HCT116 (cell line): ENCODE measurements around the gene DSPP. TPM values are rescaled to one million over a fixed set of nuclear protein-coding genes. Genes with fewer than 3 reads are reported as not detected.

ENCODE experiments used
- ATAC-seq: fragments of 200-7000 bp; cut with Tn5 transposase; 2 replicates; pipeline ENCODE4 v1.9.1; 2020; ENCODE audit warnings: mild to moderate bottlenecking, moderate library complexity
- BruUV-seq: library from RNA; stranded (reverse); fragments of 400-500 nt; replicated peaks from 2 replicates; lab custom pipeline; 2021; lab: Mats Ljungman, UMichigan
- CTCF ChIA-PET: fragments of 300-600 bp; sonication (Branson Sonifier 250); formaldehyde crosslinking; loops from one replicate; lab custom pipeline; 2021; ENCODE audit warnings: antibody characterized with exemption; lab: Charles Lee
- POLR2A ChIA-PET: fragments of 300-600, 350-600 bp; sonication (Branson Sonifier 250); formaldehyde crosslinking; loops from one replicate; lab custom pipeline; 2021; ENCODE audit warnings: antibody characterized with exemption; lab: Charles Lee
- RAD21 ChIA-PET, 2 experiments: fragments of 300-600 bp; sonication (Branson Sonifier 250); formaldehyde crosslinking; loops; one replicate each; lab custom pipeline; 2023; ENCODE audit warnings: low total read pairs in 2 of 2; ENCODE audit not compliant: uncharacterized antibody in 2 of 2, unreplicated experiment in 2 of 2, low non-redundant PET in 1 of 2; lab: Charles Lee
- DNase-seq: peaks from one replicate; pipeline ENCODE4 v3.0.0-alpha.2; 2010; ENCODE audit warnings: low read depth, low spot score
- H2AFZ ChIP-seq: fragments of 200-600 bp; shearing (Covaris generic), sonication (generic); 2 replicates; pipeline ENCODE4 v1.6.1; 2017; ENCODE audit warnings: low read depth, mixed run types, mixed read lengths, antibody characterized with exemption, low read length; ENCODE audit not compliant: poor library complexity, severe bottlenecking
- H3K27ac ChIP-seq: 2 replicates; pipeline ENCODE4 v1.5.1; 2012; ENCODE audit warnings: low read depth, low read length
- H3K27me3 ChIP-seq: fragments of 200-600 bp; sonication (generic); 2 replicates; pipeline ENCODE4 v1.6.1; 2016; ENCODE audit warnings: mixed run types, low read length, mixed read lengths; ENCODE audit not compliant: insufficient read depth
- H3K36me3 ChIP-seq, 2 experiments: fragments of 200-500 bp in 1 of 2; fragments of 200-600 bp in 1 of 2; sonication (Bioruptor generic) in 1 of 2; sonication (generic) in 1 of 2; 2 replicates each; pipeline versions ENCODE4 v1.5.1 to v1.6.1; 2014 to 2016; ENCODE audit warnings: low read length in 2 of 2, inconsistent platforms in 1 of 2, mixed read lengths in 1 of 2, mixed run types in 1 of 2; ENCODE audit not compliant: insufficient read depth in 2 of 2, control insufficient read depth in 1 of 2
- H3K4me1 ChIP-seq, 2 experiments: fragments of 200-600 bp in 1 of 2; sonication (generic) in 1 of 2; 2 replicates each; pipeline versions ENCODE4 v1.5.1 to v1.6.1; 2012 to 2017; ENCODE audit warnings: low read length in 2 of 2, inconsistent platforms in 1 of 2, mild to moderate bottlenecking in 1 of 2, mixed read lengths in 1 of 2, mixed run types in 1 of 2, moderate library complexity in 1 of 2; ENCODE audit not compliant: insufficient read depth in 2 of 2, control insufficient read depth in 1 of 2
- H3K4me2 ChIP-seq: fragments of 200-600 bp; sonication (generic); 2 replicates; pipeline ENCODE4 v1.6.1; 2017; ENCODE audit warnings: mixed run types, low read length, mixed read lengths
- H3K4me3 ChIP-seq, 2 experiments: fragments of 200-600 bp in 1 of 2; sonication (generic) in 1 of 2; replicated peaks in 1 of 2; 2 replicates each; pipeline ENCODE4 v1.5.1; 2011 to 2016; ENCODE audit warnings: low read length in 2 of 2, control low read depth in 1 of 2, low read depth in 1 of 2, mild to moderate bottlenecking in 1 of 2, mixed read lengths in 1 of 2, mixed run types in 1 of 2
- H3K79me2 ChIP-seq: fragments of 200-600 bp; sonication (generic); 2 replicates; pipeline ENCODE4 v1.6.1; 2017; ENCODE audit warnings: mild to moderate bottlenecking, mixed run types, low read length, moderate library complexity, mixed read lengths; ENCODE audit not compliant: insufficient read depth
- H3K9ac ChIP-seq: fragments of 200-600 bp; sonication (generic); 2 replicates; pipeline ENCODE4 v1.6.1; 2016; ENCODE audit warnings: low read length, mixed read lengths
- H3K9me2 ChIP-seq: fragments of 200-600 bp; sonication (generic), shearing (Covaris generic); 2 replicates; pipeline ENCODE4 v1.6.1; 2017; ENCODE audit warnings: mixed run types, mild to moderate bottlenecking, moderate library complexity; ENCODE audit not compliant: insufficient read depth
- H3K9me3 ChIP-seq, 2 experiments: fragments of 200-500 bp in 1 of 2; fragments of 200-600 bp in 1 of 2; sonication (Bioruptor generic) in 1 of 2; sonication (generic) in 1 of 2; 2 replicates each; pipeline ENCODE4 v1.6.1; 2014 to 2017; ENCODE audit warnings: low read length in 2 of 2, mixed read lengths in 2 of 2, inconsistent platforms in 1 of 2, low read depth in 1 of 2, mild to moderate bottlenecking in 1 of 2, mixed run types in 1 of 2, moderate library complexity in 1 of 2; ENCODE audit not compliant: control insufficient read depth in 1 of 2, insufficient read depth in 1 of 2
- H4K20me1 ChIP-seq: fragments of 200-600 bp; sonication (generic), shearing (Covaris generic); 2 replicates; pipeline ENCODE4 v1.6.1; 2017; ENCODE audit warnings: mixed run types, mild to moderate bottlenecking, moderate library complexity; ENCODE audit not compliant: insufficient read depth
- CBX3 ChIP-seq: IDR thresholded peaks from 2 replicates; pipeline ENCODE4 v1.6.1; 2012; ENCODE audit warnings: low read depth
- JUND ChIP-seq: IDR thresholded peaks from 2 replicates; pipeline ENCODE4 v1.6.1; 2012
- POLR2AphosphoS5 ChIP-seq: IDR thresholded peaks from 2 replicates; pipeline ENCODE4 v1.6.1; 2011; ENCODE audit warnings: mild to moderate bottlenecking, low read depth, low read length, moderate library complexity
- RAD21 ChIP-seq: IDR thresholded peaks from 2 replicates; pipeline ENCODE4 v1.6.1; 2012; ENCODE audit warnings: low read depth, mild to moderate bottlenecking
- REST ChIP-seq: IDR thresholded peaks from 2 replicates; pipeline ENCODE4 v1.6.1; 2012; ENCODE audit warnings: low read depth
- SIN3A ChIP-seq: IDR thresholded peaks from 2 replicates; pipeline ENCODE4 v1.6.1; 2012; ENCODE audit warnings: low read depth
- SP1 ChIP-seq: IDR thresholded peaks from 2 replicates; pipeline ENCODE4 v1.6.1; 2012; ENCODE audit warnings: low read depth
- ZFX ChIP-seq: fragments of 450-650 bp; IDR thresholded peaks from 2 replicates; pipeline ENCODE4 v1.6.1; 2017
- ZNF274 ChIP-seq: fragments of 200-500 bp; sonication (Bioruptor generic); IDR thresholded peaks from 2 replicates; pipeline ENCODE4 v1.6.1; 2014; ENCODE audit warnings: mild to moderate bottlenecking, low read depth, low read length, inconsistent platforms
- intact Hi-C: fragments of 100-400 bp; cut with micrococcal nuclease; formaldehyde crosslinking; loops from 2 replicates; pipeline ENCODE4 v1.10.0; 2022
- total RNA-seq: library from RNA; stranded (reverse); gene quantifications from one replicate; pipeline ENCODE4 v1.2.1, GENCODE V29; 2021; ENCODE audit not compliant: unreplicated experiment
- TF ChIP-seq, protein P1 (sequence below): IDR thresholded peaks from 2 replicates; pipeline ENCODE4 v1.6.1; 2012
- TF ChIP-seq, protein P2 (sequence below), 3 experiments: fragments of 200-600 bp in 1 of 3; sonication (generic) in 1 of 3; IDR thresholded peaks in 2 of 3; conservative IDR thresholded peaks in 1 of 3; 2 replicates each; pipeline ENCODE4 v1.5.1; 2012 to 2017; ENCODE audit warnings: low read depth in 2 of 3, low read length in 2 of 3, antibody characterized with exemption in 1 of 3, borderline replicate concordance in 1 of 3, control low read depth in 1 of 3, mild to moderate bottlenecking in 1 of 3, mixed read lengths in 1 of 3, mixed run types in 1 of 3, moderate library complexity in 1 of 3; ENCODE audit not compliant: insufficient read depth in 1 of 3
- TF ChIP-seq, protein P3 (sequence below): IDR thresholded peaks from 2 replicates; pipeline ENCODE4 v1.6.1; 2012

Gene DSPP
- total RNA-seq, 1 experiment from 2014 or later: not detected

- Histone ChIP-seq H3K4me1 (no peaks in the 10 kb centered on the region), H2AFZ (no peak overlapping the region), H3K79me2 (no peaks in the 10 kb centered on the region), H3K36me3 (no peaks in the 10 kb centered on the region), H4K20me1 (no peaks in the 10 kb centered on the region), H3K4me2 (no peak overlapping the region), H3K4me3 (no peak overlapping the region), H3K9ac (no peak overlapping the region), H3K27ac (no peak overlapping the region), H3K27me3 (no peaks in the 10 kb centered on the region), H3K9me2 (no peaks in the 10 kb centered on the region), H3K9me3 (no peaks in the 10 kb centered on the region)
- BruUV-seq: no TSS peak
- intact Hi-C loops: no loop called here
- no peak for TF ChIP-seq ZFX
- no peak for TF ChIP-seq POLR2AphosphoS5
- TF ChIP-seq, protein P1, sequence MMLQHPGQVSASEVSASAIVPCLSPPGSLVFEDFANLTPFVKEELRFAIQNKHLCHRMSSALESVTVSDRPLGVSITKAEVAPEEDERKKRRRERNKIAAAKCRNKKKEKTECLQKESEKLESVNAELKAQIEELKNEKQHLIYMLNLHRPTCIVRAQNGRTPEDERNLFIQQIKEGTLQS: no peak
- TF ChIP-seq RAD21: no peak
- TF ChIP-seq, protein P2, sequence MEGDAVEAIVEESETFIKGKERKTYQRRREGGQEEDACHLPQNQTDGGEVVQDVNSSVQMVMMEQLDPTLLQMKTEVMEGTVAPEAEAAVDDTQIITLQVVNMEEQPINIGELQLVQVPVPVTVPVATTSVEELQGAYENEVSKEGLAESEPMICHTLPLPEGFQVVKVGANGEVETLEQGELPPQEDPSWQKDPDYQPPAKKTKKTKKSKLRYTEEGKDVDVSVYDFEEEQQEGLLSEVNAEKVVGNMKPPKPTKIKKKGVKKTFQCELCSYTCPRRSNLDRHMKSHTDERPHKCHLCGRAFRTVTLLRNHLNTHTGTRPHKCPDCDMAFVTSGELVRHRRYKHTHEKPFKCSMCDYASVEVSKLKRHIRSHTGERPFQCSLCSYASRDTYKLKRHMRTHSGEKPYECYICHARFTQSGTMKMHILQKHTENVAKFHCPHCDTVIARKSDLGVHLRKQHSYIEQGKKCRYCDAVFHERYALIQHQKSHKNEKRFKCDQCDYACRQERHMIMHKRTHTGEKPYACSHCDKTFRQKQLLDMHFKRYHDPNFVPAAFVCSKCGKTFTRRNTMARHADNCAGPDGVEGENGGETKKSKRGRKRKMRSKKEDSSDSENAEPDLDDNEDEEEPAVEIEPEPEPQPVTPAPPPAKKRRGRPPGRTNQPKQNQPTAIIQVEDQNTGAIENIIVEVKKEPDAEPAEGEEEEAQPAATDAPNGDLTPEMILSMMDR (IDR thresholded peaks at IDR 0.05 in 2 of 3, conservative IDR thresholded peaks at IDR 0.05 in 1 of 3; ENCODE audit: borderline replicate concordance in 1 of 3, insufficient read depth in 1 of 3, low read depth in 2 of 3, low read length in 2 of 3): no peak
- TF ChIP-seq, protein P3, sequence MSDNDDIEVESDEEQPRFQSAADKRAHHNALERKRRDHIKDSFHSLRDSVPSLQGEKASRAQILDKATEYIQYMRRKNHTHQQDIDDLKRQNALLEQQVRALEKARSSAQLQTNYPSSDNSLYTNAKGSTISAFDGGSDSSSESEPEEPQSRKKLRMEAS: no peak
- TF ChIP-seq JUND: no peak
- ChIA-PET RAD21 (no interaction called here), CTCF (no interaction called here), POLR2A (no interaction called here)
- DNase-seq: no peak
- no peak for ATAC-seq
Observed at GRCh38 chr4:87589531-87589930, 18.8 kb upstream of the DSPP start.

GRCh38 chr4:87592124-87592523 is 16.2 kb upstream of the DSPP start:
- Histone ChIP-seq H3K27me3 (no peaks in the 10 kb centered on the region), H3K9ac (no peak overlapping the region), H3K9me2 (no peaks in the 10 kb centered on the region), H3K4me1 (no peaks in the 10 kb centered on the region), H3K4me2 (no peak overlapping the region), H4K20me1 (no peaks in the 10 kb centered on the region), H3K27ac (no peak overlapping the region), H3K36me3 (no peaks in the 10 kb centered on the region), H3K9me3 (no peaks in the 10 kb centered on the region), H3K4me3 (no peak overlapping the region), H2AFZ (no peak overlapping the region), H3K79me2 (no peaks in the 10 kb centered on the region)
- intact Hi-C loops: no loop called here
- CTCF ChIA-PET: no interaction called here
- no peak for DNase-seq
- BruUV-seq: no TSS peak
- RAD21 ChIA-PET: no interaction called here
- POLR2A ChIA-PET: no interaction called here
- TF ChIP-seq REST: no peak
- TF ChIP-seq ZNF274: no peak
- TF ChIP-seq SP1: no peak
- TF ChIP-seq CBX3: no peak
- no peak for TF ChIP-seq JUND
- no peak for TF ChIP-seq SIN3A
- ATAC-seq: no peak
